NT2/D1 (cell line): ENCODE measurements around the gene PTPRJ.

Experiments
- DNase-seq: peaks from one replicate; pipeline ENCODE4 v3.0.0-alpha.2; 2011; ENCODE audit warnings: low read depth, low spot score
- H3K27me3 ChIP-seq: 2 replicates; pipeline ENCODE4 v1.6.0; 2011; ENCODE audit warnings: mild to moderate bottlenecking; ENCODE audit not compliant: insufficient read length, insufficient read depth
- H3K36me3 ChIP-seq: 2 replicates; pipeline ENCODE4 v1.6.1; 2011; ENCODE audit warnings: mild to moderate bottlenecking, low read length, mixed read lengths; ENCODE audit not compliant: insufficient read depth, insufficient read length
- H3K4me1 ChIP-seq: 2 replicates; pipeline ENCODE4 v1.5.1; 2011; ENCODE audit not compliant: insufficient read depth, insufficient read length
- H3K4me3 ChIP-seq: 2 replicates; pipeline ENCODE4 v1.5.1; 2011; ENCODE audit warnings: low read depth; ENCODE audit not compliant: insufficient read length
- H3K9ac ChIP-seq: 2 replicates; pipeline ENCODE4 v1.6.0; 2011; ENCODE audit warnings: low read depth; ENCODE audit not compliant: insufficient read length
- H3K9me3 ChIP-seq: 2 replicates; pipeline ENCODE4 v1.5.1; 2011; ENCODE audit warnings: mild to moderate bottlenecking, low read length; ENCODE audit not compliant: insufficient read depth
- SUZ12 ChIP-seq: IDR thresholded peaks from 2 replicates; pipeline ENCODE4 v1.6.1; 2011; ENCODE audit not compliant: insufficient read length, insufficient read depth; ENCODE audit errors: extremely low read depth
- YY1 ChIP-seq: IDR thresholded peaks from 2 replicates; pipeline ENCODE4 v1.6.1; 2011; ENCODE audit not compliant: insufficient read length, insufficient read depth
- ZNF274 ChIP-seq: IDR thresholded peaks from 2 replicates; pipeline ENCODE4 v1.6.1; 2011; ENCODE audit warnings: mild to moderate bottlenecking, low read depth, low read length

Gene PTPRJ

GRCh38 chr11:48163360-48164100 is 183.2 kb downstream of the PTPRJ start:
- H3K4me3 ChIP-seq, result no peak overlapping the region
- TF ChIP-seq ZNF274 (no peak), YY1 (no peak), SUZ12 (no peak)

GRCh38 chr11:48164836-48165235 is 184.5 kb downstream of the PTPRJ start:
- DNase-seq, result no peak
- no peak overlapping the region for H3K4me3 ChIP-seq
- H3K27me3 ChIP-seq, result no peaks in the 10 kb centered on the region
- H3K4me1 ChIP-seq, result peaks cover 6% of the 10 kb centered on the region
- TF ChIP-seq YY1 (no peak), SUZ12 (no peak), ZNF274 (no peak)
- peaks cover 46% of the 10 kb centered on the region for H3K36me3 ChIP-seq
- no peaks in the 10 kb centered on the region for H3K9me3 ChIP-seq
- H3K9ac ChIP-seq, result no peak overlapping the region

More at GRCh38 chr11:48163360-48164100, 183.2 kb downstream of the PTPRJ start:
- peaks cover 43% of the 10 kb centered on the region for H3K36me3 ChIP-seq
- no peaks in the 10 kb centered on the region for H3K27me3 ChIP-seq
- no peaks in the 10 kb centered on the region for H3K4me1 ChIP-seq
- DNase-seq, result no peak
- H3K9me3 ChIP-seq, result no peaks in the 10 kb centered on the region
- H3K9ac ChIP-seq, result no peak overlapping the region

GRCh38 chr11:48165426-48165825 is 185.1 kb downstream of the PTPRJ start:
- Histone ChIP-seq H3K36me3 (peaks cover 40% of the 10 kb centered on the region), H3K4me3 (no peak overlapping the region), H3K9ac (no peak overlapping the region), H3K27me3 (no peaks in the 10 kb centered on the region), H3K4me1 (peaks cover 9% of the 10 kb centered on the region), H3K9me3 (no peaks in the 10 kb centered on the region)
- DNase-seq, result no peak
- TF ChIP-seq ZNF274 (no peak), YY1 (no peak), SUZ12 (no peak)

GRCh38 chr11:48167380-48167779 is 187.0 kb downstream of the PTPRJ start:
- no peak overlapping the region for H3K9ac ChIP-seq
- no peaks in the 10 kb centered on the region for H3K27me3 ChIP-seq
- H3K4me1 ChIP-seq, result peaks cover 9% of the 10 kb centered on the region
- H3K4me3 ChIP-seq, result no peak overlapping the region
- TF ChIP-seq YY1, result no peak
- no peak for TF ChIP-seq SUZ12
- no peak for TF ChIP-seq ZNF274
- DNase-seq, result no peak
- no peaks in the 10 kb centered on the region for H3K9me3 ChIP-seq
- peaks cover 38% of the 10 kb centered on the region for H3K36me3 ChIP-seq

GRCh38 chr11:48168815-48169214 is 188.5 kb downstream of the PTPRJ start:
- DNase-seq, result no peak
- Histone ChIP-seq H3K4me1 (peaks cover 11% of the 10 kb centered on the region), H3K36me3 (peaks cover 34% of the 10 kb centered on the region), H3K27me3 (no peaks in the 10 kb centered on the region), H3K9me3 (no peaks in the 10 kb centered on the region), H3K4me3 (no peak overlapping the region), H3K9ac (no peak overlapping the region)
- no peak for TF ChIP-seq YY1
- no peak for TF ChIP-seq SUZ12
- no peak for TF ChIP-seq ZNF274

GRCh38 chr11:48169259-48169658 is 188.9 kb downstream of the PTPRJ start:
- Histone ChIP-seq H3K4me3 (no peak overlapping the region), H3K9me3 (no peaks in the 10 kb centered on the region), H3K4me1 (peaks cover 11% of the 10 kb centered on the region), H3K36me3 (peaks cover 30% of the 10 kb centered on the region), H3K27me3 (no peaks in the 10 kb centered on the region), H3K9ac (no peak overlapping the region)
- no peak for DNase-seq
- TF ChIP-seq ZNF274, result no peak
- no peak for TF ChIP-seq SUZ12

- H3K4me1 ChIP-seq, result peaks cover 11% of the 10 kb centered on the region
- peaks cover 26% of the 10 kb centered on the region for H3K36me3 ChIP-seq
- no peak for TF ChIP-seq SUZ12
- H3K27me3 ChIP-seq, result no peaks in the 10 kb centered on the region
- H3K9ac ChIP-seq, result no peak overlapping the region
- no peaks in the 10 kb centered on the region for H3K9me3 ChIP-seq
- no peak overlapping the region for H3K4me3 ChIP-seq
- DNase-seq, result no peak
Observed at GRCh38 chr11:48169717-48170116, 189.4 kb downstream of the PTPRJ start.
